ENCODE data around the gene INPP5K. TPM values are rescaled to one million over a fixed set of nuclear protein-coding genes. Genes with fewer than 3 reads are reported as not detected.

The INPP5K gene
- total RNA-seq, 4 donors from 2014 or later, result 60.9 to 163 (median 64.7) TPM

DNA sequence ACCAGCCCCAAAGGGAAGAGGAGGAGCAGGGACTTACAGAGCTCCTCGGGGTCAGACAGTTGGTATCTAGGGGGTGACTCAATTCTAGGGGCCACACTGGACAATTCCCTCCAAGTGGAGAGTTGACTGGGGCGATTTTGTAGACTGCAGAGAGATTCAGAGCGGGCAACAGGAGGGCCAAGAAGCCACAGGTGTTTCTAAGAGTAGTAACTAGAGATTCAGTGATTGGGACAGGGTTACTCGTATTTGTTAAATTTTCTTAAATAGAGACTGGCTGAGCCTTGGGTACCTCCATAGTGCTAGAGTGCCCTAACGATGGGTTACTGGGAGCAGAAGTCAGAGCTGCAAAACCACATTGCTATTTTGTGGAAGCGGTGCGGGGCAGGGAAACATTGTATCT is 3.3 kb upstream of the INPP5K start:
- Histone ChIP-seq H3K9me3 (no peaks in the 10 kb centered on the region), H3K4me3 (no peak overlapping the region), H3K36me3 (peaks cover 0 to 44% (median 0%) of the 10 kb centered on the region in 3 donors), H3K4me1 (peaks cover 0 to 15% (median 12%) of the 10 kb centered on the region in 4 donors), H3K27me3 (no peaks in the 10 kb centered on the region), H3K27ac (no peak overlapping the region)
- TF ChIP-seq CTCF (IDR thresholded peaks at IDR 0.05) (no peak), POLR2A (IDR thresholded peaks at IDR 0.05) (no peak)
- no peak for DNase-seq

- DNase-seq, result no peak
- Histone ChIP-seq H3K4me3 (no peak overlapping the region), H3K9me3 (no peaks in the 10 kb centered on the region), H3K36me3 (peaks cover 0 to 36% (median 0%) of the 10 kb centered on the region in 3 donors), H3K4me1 (peaks cover 0 to 16% (median 12%) of the 10 kb centered on the region in 4 donors), H3K27me3 (no peaks in the 10 kb centered on the region), H3K27ac (no peak overlapping the region)
- TF ChIP-seq CTCF (IDR thresholded peaks at IDR 0.05) (no peak), POLR2A (IDR thresholded peaks at IDR 0.05) (no peak)
Observed at GRCh38 chr17:1518410-1518809, 2.0 kb upstream of the INPP5K start.

DNA sequence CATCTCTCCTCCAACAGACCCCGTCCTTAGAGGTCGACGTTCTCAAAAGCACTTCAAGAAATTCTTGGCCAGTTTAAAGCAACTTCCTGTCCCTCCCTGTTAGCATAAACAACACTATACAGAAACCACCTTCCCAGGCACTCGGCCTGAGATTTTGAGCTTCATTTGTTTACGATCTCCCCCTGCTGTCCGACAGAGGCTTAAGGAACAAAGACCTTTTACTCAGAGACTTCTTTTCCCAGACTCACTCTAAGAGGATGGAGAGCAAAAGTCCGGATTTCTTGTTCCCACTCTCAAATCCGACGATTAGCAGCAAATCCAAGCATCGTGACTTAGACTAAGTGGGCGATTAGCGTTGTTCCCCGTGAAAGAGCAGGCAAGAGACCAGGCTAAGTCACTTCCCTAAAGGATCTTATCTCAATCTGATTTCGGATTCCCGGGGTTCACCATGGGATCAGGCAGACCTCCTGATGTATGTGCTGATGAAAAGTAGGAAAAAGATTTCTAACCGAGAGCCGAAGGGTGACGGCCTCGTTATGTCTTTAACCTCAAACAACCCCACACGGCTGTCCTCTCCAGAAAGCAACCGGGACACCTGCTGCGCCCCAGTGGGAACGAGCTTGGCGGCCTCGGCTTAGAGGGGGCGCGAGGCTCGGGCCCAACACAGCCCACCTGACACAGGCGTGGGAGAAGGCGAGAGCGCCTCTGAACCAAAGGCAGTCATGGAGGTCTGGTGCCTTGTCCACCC is 598 bp downstream of the INPP5K start:
- no peaks in the 10 kb centered on the region for H3K27me3 ChIP-seq
- H3K4me1 ChIP-seq, result peaks cover 0 to 42% (median 12%) of the 10 kb centered on the region in 4 donors
- peak in 1 of 2 donors; percentile 21 for TF ChIP-seq POLR2A (IDR thresholded peaks at IDR 0.05)
- TF ChIP-seq CTCF (IDR thresholded peaks at IDR 0.05), result peak; percentile 48 to 89 (median 84)
- peak overlapping the region; percentile 93 to 94 (median 93) for H3K27ac ChIP-seq
- H3K9me3 ChIP-seq, result no peaks in the 10 kb centered on the region
- H3K36me3 ChIP-seq, result peaks cover 0 to 28% (median 0%) of the 10 kb centered on the region in 3 donors
- peak in 2 of 3 donors; percentile 81 to 89 for DNase-seq
- peak overlapping the region; percentile 83 to 88 (median 84) for H3K4me3 ChIP-seq

- Histone ChIP-seq H3K4me1 (peaks cover 0 to 58% (median 8%) of the 10 kb centered on the region in 4 donors), H3K27ac (peak overlapping the region; percentile 39 to 88 (median 62)), H3K36me3 (peaks cover 0 to 45% (median 0%) of the 10 kb centered on the region in 3 donors)
Observed at GRCh38 chr17:1512351-1512750, 4.1 kb downstream of the INPP5K start.

DNA sequence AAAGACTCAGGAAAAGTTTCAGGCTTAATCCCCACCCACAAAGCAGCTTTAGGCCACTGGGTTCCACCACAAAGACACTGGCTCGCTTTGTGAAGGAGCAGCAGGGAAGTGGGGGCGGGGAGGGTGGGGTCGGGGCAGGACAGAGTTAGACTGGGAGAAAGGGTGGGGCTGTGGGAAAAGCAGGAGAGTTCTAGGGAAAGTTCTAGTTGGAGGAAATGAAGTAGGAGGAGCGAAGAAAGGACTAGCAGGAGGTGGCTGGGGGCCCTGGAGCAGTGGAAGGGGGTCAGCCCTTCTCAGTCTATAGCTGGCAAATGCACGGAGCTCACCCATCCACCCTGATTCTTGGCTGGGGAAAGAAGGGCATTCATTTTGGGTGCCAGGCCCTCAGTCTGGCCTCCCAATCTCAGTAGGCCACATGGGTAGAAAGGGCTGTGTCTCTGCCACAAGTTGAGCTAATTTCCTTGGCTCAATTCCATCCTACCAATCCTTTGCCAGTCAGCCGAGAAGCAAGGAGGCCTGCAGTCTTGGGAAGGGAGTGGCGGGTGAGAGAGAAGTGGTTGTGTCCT is 4.6 kb downstream of the INPP5K start:
- Histone ChIP-seq H3K4me3 (no peak overlapping the region), H3K27ac (peak overlapping the region; percentile 39 to 88 (median 62)), H3K36me3 (peaks cover 0 to 51% (median 0%) of the 10 kb centered on the region in 3 donors), H3K4me1 (peaks cover 0 to 55% (median 7%) of the 10 kb centered on the region in 4 donors), H3K9me3 (no peaks in the 10 kb centered on the region), H3K27me3 (no peaks in the 10 kb centered on the region)
- peak in 1 of 3 donors; percentile 62 for DNase-seq
- TF ChIP-seq POLR2A (IDR thresholded peaks at IDR 0.05) (no peak), CTCF (IDR thresholded peaks at IDR 0.05) (no peak)

More at GRCh38 chr17:1512351-1512750, 4.1 kb downstream of the INPP5K start:
- H3K9me3 ChIP-seq, result no peaks in the 10 kb centered on the region
- TF ChIP-seq POLR2A (IDR thresholded peaks at IDR 0.05) (no peak), CTCF (IDR thresholded peaks at IDR 0.05) (no peak)
- H3K27me3 ChIP-seq, result no peaks in the 10 kb centered on the region
- no peak for DNase-seq
- no peak overlapping the region for H3K4me3 ChIP-seq
